HepG2 (cell line): ENCODE data around the gene PRR19. TPM values are rescaled to one million over a fixed set of nuclear protein-coding genes. Genes with fewer than 3 reads are reported as not detected.
A peak's percentile ranks its signal among the peaks of the same experiment; 100 is the strongest.

ENCODE experiments used
- ATAC-seq: fragments of 200-7000 bp; cut with Tn5 transposase; 3 replicates; pipeline ENCODE4 v1.9.1; 2020; ENCODE audit warnings: mild to moderate bottlenecking, moderate library complexity
- BruUV-seq: library from RNA; stranded (reverse); fragments of 400-500 nt; replicated peaks from 2 replicates; lab custom pipeline; 2021; lab: Mats Ljungman, UMichigan
- CTCF ChIA-PET: fragments of 300-600 bp; formaldehyde crosslinking; extraction: SDS; loops from one replicate; lab custom pipeline; 2021; ENCODE audit warnings: low total read pairs, inconsistent platforms, low intra/inter-chr PET ratio; lab: Yijun Ruan, JAX
- POLR2A ChIA-PET: fragments of 350-600 bp; sonication (Branson Sonifier 250); formaldehyde crosslinking; loops from one replicate; lab custom pipeline; 2020; ENCODE audit warnings: antibody characterized with exemption, inconsistent platforms; lab: Yijun Ruan, JAX
- DNase-seq: peaks from one replicate; pipeline ENCODE4 v3.0.0-alpha.2; 2015; ENCODE audit warnings: low spot score
- FAIRE-seq: peaks from 3 replicates; lab custom pipeline; 2011; peaks lifted over from hg19 to GRCh38; lab: Jason Lieb, UNC
- H2AFZ ChIP-seq: one replicate; pipeline ENCODE4 v1.6.1; 2011; ENCODE audit warnings: low read length, inconsistent platforms
- H3K27ac ChIP-seq: fragments of 300-600 bp; 3 replicates; pipeline ENCODE4 v1.8.0; 2011; ENCODE audit warnings: mixed run types, mild to moderate bottlenecking, mixed read lengths, low read length, inconsistent platforms; ENCODE audit not compliant: insufficient read depth; ENCODE audit errors: extremely low read length
- H3K27me3 ChIP-seq, 2 experiments: fragments of 200-600 bp in 1 of 2; 2 replicates in 1 of 2; 3 replicates in 1 of 2; pipeline versions ENCODE4 v1.6.0 to v1.8.0; 2011; ENCODE audit warnings: low read length in 2 of 2, mild to moderate bottlenecking in 2 of 2, moderate library complexity in 2 of 2, inconsistent platforms in 1 of 2; ENCODE audit not compliant: insufficient read depth in 2 of 2, control insufficient read depth in 1 of 2
- H3K36me3 ChIP-seq, 2 experiments: fragments of 200-600 bp in 1 of 2; replicated peaks in 1 of 2; 2 replicates in 1 of 2; 3 replicates in 1 of 2; pipeline versions ENCODE4 v1.5.1 to v1.8.0; 2011; ENCODE audit warnings: low read length in 2 of 2, inconsistent platforms in 1 of 2; ENCODE audit not compliant: insufficient read depth in 2 of 2, control insufficient read depth in 1 of 2
- H3K4me1 ChIP-seq: 2 replicates; pipeline ENCODE4 v1.5.1; 2012; ENCODE audit warnings: low read length, inconsistent platforms; ENCODE audit not compliant: insufficient read depth
- H3K4me2 ChIP-seq: 2 replicates; pipeline ENCODE4 v1.6.0; 2011; ENCODE audit warnings: low read depth, low read length, inconsistent platforms
- H3K4me3 ChIP-seq, 3 experiments: fragments of 200-600 bp in 1 of 3; sonication (generic), shearing (Covaris generic) in 1 of 3; replicated peaks in 1 of 3; 2 replicates each; pipeline ENCODE4 v1.5.1; 2011 to 2016; ENCODE audit warnings: low read length in 3 of 3, inconsistent platforms in 2 of 3, low read depth in 2 of 3, mild to moderate bottlenecking in 2 of 3, control low read depth in 1 of 3, mixed read lengths in 1 of 3; ENCODE audit not compliant: insufficient read depth in 1 of 3
- H3K79me2 ChIP-seq: one replicate; pipeline ENCODE4 v1.6.1; 2011; ENCODE audit warnings: low read length, inconsistent platforms; ENCODE audit not compliant: insufficient read depth
- H3K9ac ChIP-seq: 2 replicates; pipeline ENCODE4 v1.6.0; 2011; ENCODE audit warnings: mild to moderate bottlenecking, low read depth, low read length, inconsistent platforms; ENCODE audit not compliant: insufficient read depth
- H3K9me3 ChIP-seq: 2 replicates; pipeline ENCODE4 v1.5.1; 2012; ENCODE audit warnings: mild to moderate bottlenecking, low read length
- H4K20me1 ChIP-seq: 2 replicates; pipeline ENCODE4 v1.6.0; 2011; ENCODE audit warnings: inconsistent platforms, mild to moderate bottlenecking, low read length, moderate library complexity; ENCODE audit not compliant: insufficient read depth
- HDAC1 ChIP-seq: sonication (generic); formaldehyde crosslinking; IDR thresholded peaks from 2 replicates; pipeline ENCODE4 v1.5.1; 2020; ENCODE audit warnings: mild to moderate bottlenecking, missing genetic modification reagents
- REST ChIP-seq, 2 experiments: IDR thresholded peaks; 2 replicates each; pipeline ENCODE4 v1.6.1; 2011 to 2012; ENCODE audit warnings: low read length in 2 of 2, borderline replicate concordance in 1 of 2, low read depth in 1 of 2, mild to moderate bottlenecking in 1 of 2, moderate library complexity in 1 of 2
- SALL1 ChIP-seq: sonication (generic); formaldehyde crosslinking; IDR thresholded peaks from 2 replicates; pipeline ENCODE4 v1.8.0; 2022; ENCODE audit warnings: mild to moderate bottlenecking, missing genetic modification reagents
- ZNF337 ChIP-seq: sonication (generic); formaldehyde crosslinking; IDR thresholded peaks from 2 replicates; pipeline ENCODE4 v1.5.1; 2020; ENCODE audit warnings: missing genetic modification reagents, low read depth, mild to moderate bottlenecking, borderline replicate concordance
- ZNF407 ChIP-seq: sonication (generic); formaldehyde crosslinking; IDR thresholded peaks from one replicate; pipeline ENCODE4 v1.5.1; 2020; ENCODE audit warnings: mild to moderate bottlenecking, missing genetic modification reagents; ENCODE audit errors: not compliant biosample characterization
- ZNF740 ChIP-seq: sonication (generic); formaldehyde crosslinking; IDR thresholded peaks from 2 replicates; pipeline ENCODE4 v1.4.0; 2020; ENCODE audit warnings: missing genetic modification reagents
- ZSCAN30 ChIP-seq: sonication (generic); formaldehyde crosslinking; IDR thresholded peaks from 2 replicates; pipeline ENCODE4 v1.5.0; 2020; ENCODE audit warnings: mild to moderate bottlenecking, missing genetic modification reagents
- WGBS: methylation state at CpG from one replicate; pipeline ENCODE4 v1.1.6; 2017; ENCODE audit warnings: low lambda C conversion rate; 5-methylcytosine and 5-hydroxymethylcytosine counted together
- in situ Hi-C: cut with HindIII; loops from 2 replicates; pipeline ENCODE4 v1.10.0; 2017; ENCODE audit warnings: low pct_unique_long_range_greater_than_20kb; ENCODE audit not compliant: extremely low pct_ligation_motif_present
- intact Hi-C: fragments of 100-400 bp; cut with micrococcal nuclease; formaldehyde crosslinking; loops from one replicate; pipeline ENCODE4 v1.10.0; 2022; ENCODE audit not compliant: unreplicated experiment
- polyA plus RNA-seq, 8 experiments: library from polyadenylated mRNA; depleted of rRNA in 3 of 8; stranded (reverse) in 7 of 8; unstranded in 1 of 8; fragments of >200 nt; fragmentation: Illumina TruSeq in 4 of 8; extraction: Trizol in 4 of 8; gene quantifications; 2 replicates each; pipeline versions ENCODE4 v1.2.1 to v1.2.3, GENCODE V29; 2011 to 2016; ENCODE audit warnings: low read depth in 4 of 8, missing spikeins in 1 of 8, mixed read lengths in 1 of 8; ENCODE audit not compliant: insufficient read depth in 1 of 8
- total RNA-seq, 5 experiments: library from RNA; depleted of rRNA; stranded (reverse); fragments of >200 nt; fragmentation: Illumina TruSeq; extraction: Trizol; gene quantifications; 2 replicates each; pipeline ENCODE4 v1.2.3, GENCODE V29; 2016; ENCODE audit warnings: low read depth in 1 of 5

Gene PRR19
- total and polyA plus RNA-seq, 2 of the 13 experiments (the other 11 are each of a cell fraction or from before 2014, with no cell fraction given): 0.21 to 0.33 TPM

- intact Hi-C loops: no loop called here
- H3K4me3 ChIP-seq: peak within 1 kb of the TSS; percentile 65 to 76 (median 76)
- 0 out of 2 replicates have a peak within 1 kb of the TSS, but pooled peaks have one; percentile 18 for H3K9ac ChIP-seq
- no peaks in the 10 kb centered on the region for H3K36me3 ChIP-seq
- 3% methylated on average over 15 of the region's 67 CpGs for WGBS
- ChIA-PET POLR2A (interaction anchor here (1.6 kb wide), 1 partner anchor 11 kb away, joined by 5 read pairs; the partner anchor contains the start of genes PAFAH1B3 and PRR19), CTCF (no interaction called here)
- no TSS peak for BruUV-seq
- ATAC-seq: peak; percentile 63
- peaks cover 0 to 10% of the 10 kb centered on the region in 2 experiments; a peak in 3 of 5 replicates for H3K27me3 ChIP-seq
- DNase-seq: no peak
- H3K4me1 ChIP-seq: peaks cover 40% of the 10 kb centered on the region
- H3K4me2 ChIP-seq: peak within 1 kb of the TSS; percentile 71
- no peaks in the 10 kb centered on the region for H3K9me3 ChIP-seq
- no peak for FAIRE-seq
- in situ Hi-C loops: no loop called here
- H3K79me2 ChIP-seq: no peaks in the 10 kb centered on the region
- H3K27ac ChIP-seq: no peak within 1 kb of the TSS
- no peaks in the 10 kb centered on the region for H4K20me1 ChIP-seq
- H2AFZ ChIP-seq: no peak within 1 kb of the TSS
- TF ChIP-seq HDAC1 (CRISPR knock-in tag) (peak; percentile 32; the same call in 1 of the 2 replicates), ZNF740 (CRISPR knock-in tag) (peak; percentile 58; the same call in 1 of the 2 replicates), REST (IDR thresholded peaks at IDR 0.05; ENCODE audit: borderline replicate concordance in 1 of 2, low read depth in 1 of 2, low read length in 2 of 2) (peak; percentile 56 to 91), SALL1 (CRISPR knock-in tag) (peak; percentile 36; the same call in 1 of the 2 replicates), ZSCAN30 (no peak), ZNF337 (CRISPR knock-in tag) (no peak), ZNF407 (peak; percentile 5)
These were observed 11.3 kb downstream of the PRR19 start, which contains the start of gene TMEM145 for GRCh38 chr19:42313096-42313839. Gene TMEM145, plus strand, starts transcription at chr19:42313309. Its CDS starts 68 bp downstream, at chr19:42313377.
